ENCODE measurements around the gene STK32A.
"Not testable (repeated sequence)": the region's sequence is repeated elsewhere in the genome, so short reads cannot be mapped to it uniquely, and the experiment has no call there.

STK32A gene

GRCh38 chr5:147348451-147348850, 113.6 kb downstream of the STK32A start:
- DNase-seq = no peak

GRCh38 chr5:147349241-147349640, 114.4 kb downstream of the STK32A start:
- DNase-seq = no peak

- DNase-seq = no peak
Observed at GRCh38 chr5:147359101-147359500, 124.3 kb downstream of the STK32A start.

GRCh38 chr5:147359581-147359980, 124.8 kb downstream of the STK32A start:
- no peak for DNase-seq

- no peak for DNase-seq
Observed at GRCh38 chr5:147360816-147361215, 126.0 kb downstream of the STK32A start.

- no peak for DNase-seq
Observed at GRCh38 chr5:147361441-147362175, 126.8 kb downstream of the STK32A start.

GRCh38 chr5:147367381-147367780, 132.6 kb downstream of the STK32A start:
- DNase-seq = not testable (repeated sequence)

- DNase-seq = no peak
Observed at GRCh38 chr5:147369742-147370374, 135.0 kb downstream of the STK32A start.

- no peak for DNase-seq
Observed at GRCh38 chr5:147371290-147371689, 136.5 kb downstream of the STK32A start.

GRCh38 chr5:147372191-147372590, 137.4 kb downstream of the STK32A start:
- DNase-seq = no peak

GRCh38 chr5:147373328-147373727, 138.5 kb downstream of the STK32A start:
- DNase-seq = no peak

GRCh38 chr5:147375151-147375550, 140.3 kb downstream of the STK32A start:
- DNase-seq = no peak

- no peak for DNase-seq
Observed at GRCh38 chr5:147377682-147378081, 142.9 kb downstream of the STK32A start.

GRCh38 chr5:147381555-147381954, 146.7 kb downstream of the STK32A start:
- DNase-seq = no peak

- no peak for DNase-seq
Observed at GRCh38 chr5:147382776-147383175, 147.9 kb downstream of the STK32A start.

GRCh38 chr5:147384346-147385193, 149.7 kb downstream of the STK32A start:
- DNase-seq = no peak

GRCh38 chr5:147387109-147387508, 152.3 kb downstream of the STK32A start:
- DNase-seq = no peak

- DNase-seq = no peak
Observed at GRCh38 chr5:147388184-147389108, 153.6 kb downstream of the STK32A start.

- DNase-seq = no peak
Observed at GRCh38 chr5:147390654-147391225, 155.9 kb downstream of the STK32A start.

- DNase-seq = no peak
Observed at GRCh38 chr5:147391781-147392180, 157.0 kb downstream of the STK32A start.

GRCh38 chr5:147393874-147394672, 159.2 kb downstream of the STK32A start:
- DNase-seq = no peak

Measured in stimulated activated CD4-positive, alpha-beta T cell treated with anti-CD3 and anti-CD28 coated beads, Interleukin-4, amount 100 ng/mL, for 1 hour (primary cell).